HFFc6 (cell line): ENCODE results near the gene CDH9. TPM values are rescaled to one million over a fixed set of nuclear protein-coding genes. Genes with fewer than 3 reads are reported as not detected.

Source experiments
- DNase-seq: peaks from one replicate; pipeline ENCODE4 v3.0.0-alpha.2; 2018
- H3K27ac Mint-ChIP-seq: 2 replicates; pipeline ENCODE4 v1.8.0; 2020; ENCODE audit warnings: mild to moderate bottlenecking, mixed read lengths
- H3K27me3 Mint-ChIP-seq: 2 replicates; pipeline ENCODE4 v1.8.0; 2021; ENCODE audit warnings: mild to moderate bottlenecking, moderate library complexity, mixed read lengths; ENCODE audit not compliant: insufficient read depth
- H3K36me3 Mint-ChIP-seq: 2 replicates; pipeline ENCODE4 v1.8.0; 2021; ENCODE audit warnings: low read depth, mixed read lengths
- H3K4me1 Mint-ChIP-seq: 2 replicates; pipeline ENCODE4 v1.8.0; 2020; ENCODE audit warnings: low read depth, mixed read lengths
- H3K4me3 Mint-ChIP-seq: 2 replicates; pipeline ENCODE4 v1.8.0; 2020; ENCODE audit warnings: mild to moderate bottlenecking, moderate library complexity, mixed read lengths
- H3K9me3 Mint-ChIP-seq: 2 replicates; pipeline ENCODE4 v1.8.0; 2020; ENCODE audit warnings: mild to moderate bottlenecking, mixed read lengths
- long read RNA-seq: library from polyadenylated mRNA; unstranded; transcript quantifications from one replicate; pipeline ENCODE4 v2.0.0, GENCODE V29; 2019
- total RNA-seq, 6 experiments: library from RNA; stranded (reverse); fragmentation: NEBNext Ultra II Directional; extraction: Animal tissue kit (Norgen Biotek cat#: 25700); gene quantifications; 2 replicates in 1 of 6; 3 replicates in 5 of 6; pipeline ENCODE4 v1.2.3, GENCODE V29; 2021
- TF ChIP-seq, protein P1 (sequence below): fragments of 200-600 bp; sonication (generic); IDR thresholded peaks from 2 replicates; pipeline ENCODE4 v1.5.0; 2021; ENCODE audit warnings: antibody characterized with exemption, mild to moderate bottlenecking

Gene CDH9, protein sequence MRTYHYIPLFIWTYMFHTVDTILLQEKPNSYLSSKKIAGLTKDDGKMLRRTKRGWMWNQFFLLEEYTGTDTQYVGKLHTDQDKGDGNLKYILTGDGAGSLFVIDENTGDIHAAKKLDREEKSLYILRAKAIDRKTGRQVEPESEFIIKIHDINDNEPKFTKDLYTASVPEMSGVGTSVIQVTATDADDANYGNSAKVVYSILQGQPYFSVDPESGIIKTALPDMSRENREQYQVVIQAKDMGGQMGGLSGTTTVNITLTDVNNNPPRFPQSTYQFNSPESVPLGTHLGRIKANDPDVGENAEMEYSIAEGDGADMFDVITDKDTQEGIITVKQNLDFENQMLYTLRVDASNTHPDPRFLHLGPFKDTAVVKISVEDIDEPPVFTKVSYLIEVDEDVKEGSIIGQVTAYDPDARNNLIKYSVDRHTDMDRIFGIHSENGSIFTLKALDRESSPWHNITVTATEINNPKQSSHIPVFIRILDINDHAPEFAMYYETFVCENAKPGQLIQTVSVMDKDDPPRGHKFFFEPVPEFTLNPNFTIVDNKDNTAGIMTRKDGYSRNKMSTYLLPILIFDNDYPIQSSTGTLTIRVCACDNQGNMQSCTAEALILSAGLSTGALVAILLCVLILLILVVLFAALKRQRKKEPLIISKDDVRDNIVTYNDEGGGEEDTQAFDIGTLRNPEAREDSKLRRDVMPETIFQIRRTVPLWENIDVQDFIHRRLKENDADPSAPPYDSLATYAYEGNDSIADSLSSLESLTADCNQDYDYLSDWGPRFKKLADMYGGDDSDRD
- total RNA-seq = not detected
- long read RNA-seq = 0 reads

DNA sequence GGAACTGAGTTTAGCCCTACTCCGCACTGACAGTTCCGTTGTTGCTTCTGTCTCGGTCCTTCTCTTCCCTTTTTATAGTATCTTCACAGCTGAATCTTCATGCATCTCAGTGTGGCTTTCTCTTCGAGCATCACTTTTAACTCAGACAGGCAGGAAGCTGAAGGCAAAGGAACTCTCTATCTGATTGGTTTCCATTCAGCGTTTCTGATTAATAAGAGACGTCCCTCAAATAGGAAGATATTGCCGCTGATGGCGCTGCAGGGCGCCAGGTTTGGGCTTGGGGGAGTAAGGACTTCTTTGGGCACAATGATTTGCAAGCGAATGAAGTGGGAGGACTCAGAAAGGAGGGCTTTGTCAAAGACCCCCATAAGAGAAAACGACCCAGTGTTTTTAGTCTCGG lies at the start of gene CDH9:
Gene CDH9 (minus strand): TSS at position 111 of the 400 bp plus-strand sequence. CDS start 50,253 bp downstream, outside the sequence.
- Mint-ChIP-seq H3K4me1 (no peaks in the 10 kb centered on the region), H3K27ac (no peak within 1 kb of the TSS), H3K4me3 (peak within 1 kb of the TSS; percentile 46; the same call in 1 of the 2 replicates), H3K36me3 (no peaks in the 10 kb centered on the region), H3K9me3 (no peaks in the 10 kb centered on the region), H3K27me3 (no peaks in the 10 kb centered on the region; the same call in 1 of the 2 replicates)
- TF ChIP-seq, protein P1, sequence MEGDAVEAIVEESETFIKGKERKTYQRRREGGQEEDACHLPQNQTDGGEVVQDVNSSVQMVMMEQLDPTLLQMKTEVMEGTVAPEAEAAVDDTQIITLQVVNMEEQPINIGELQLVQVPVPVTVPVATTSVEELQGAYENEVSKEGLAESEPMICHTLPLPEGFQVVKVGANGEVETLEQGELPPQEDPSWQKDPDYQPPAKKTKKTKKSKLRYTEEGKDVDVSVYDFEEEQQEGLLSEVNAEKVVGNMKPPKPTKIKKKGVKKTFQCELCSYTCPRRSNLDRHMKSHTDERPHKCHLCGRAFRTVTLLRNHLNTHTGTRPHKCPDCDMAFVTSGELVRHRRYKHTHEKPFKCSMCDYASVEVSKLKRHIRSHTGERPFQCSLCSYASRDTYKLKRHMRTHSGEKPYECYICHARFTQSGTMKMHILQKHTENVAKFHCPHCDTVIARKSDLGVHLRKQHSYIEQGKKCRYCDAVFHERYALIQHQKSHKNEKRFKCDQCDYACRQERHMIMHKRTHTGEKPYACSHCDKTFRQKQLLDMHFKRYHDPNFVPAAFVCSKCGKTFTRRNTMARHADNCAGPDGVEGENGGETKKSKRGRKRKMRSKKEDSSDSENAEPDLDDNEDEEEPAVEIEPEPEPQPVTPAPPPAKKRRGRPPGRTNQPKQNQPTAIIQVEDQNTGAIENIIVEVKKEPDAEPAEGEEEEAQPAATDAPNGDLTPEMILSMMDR = no peak
- no peak for DNase-seq

DNA sequence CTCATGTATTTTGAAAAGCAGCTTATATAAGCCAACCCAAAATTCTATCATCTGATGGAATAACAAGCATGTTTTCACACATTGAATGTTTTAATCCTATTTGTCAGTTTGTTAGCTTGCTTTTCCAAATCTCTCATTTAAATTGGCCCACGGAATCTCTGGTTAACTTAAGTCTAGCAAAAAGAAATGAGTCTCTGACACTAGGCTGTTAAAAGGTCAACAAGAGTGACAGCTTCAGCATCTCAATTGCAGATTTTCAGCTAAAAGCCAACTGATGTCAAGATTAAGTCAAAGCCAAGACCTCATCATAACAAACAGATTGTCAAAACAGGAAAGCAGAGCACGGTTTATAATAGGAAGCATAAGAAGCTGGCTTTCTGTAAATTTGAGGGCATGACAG lies 49.4 kb upstream of the CDH9 start:
- no peak for DNase-seq
- Mint-ChIP-seq H3K36me3 (no peaks in the 10 kb centered on the region), H3K27me3 (no peaks in the 10 kb centered on the region), H3K4me1 (peaks cover 19% of the 10 kb centered on the region), H3K4me3 (no peak overlapping the region), H3K9me3 (no peaks in the 10 kb centered on the region), H3K27ac (no peak overlapping the region)
- TF ChIP-seq, protein P1 = no peak

DNA sequence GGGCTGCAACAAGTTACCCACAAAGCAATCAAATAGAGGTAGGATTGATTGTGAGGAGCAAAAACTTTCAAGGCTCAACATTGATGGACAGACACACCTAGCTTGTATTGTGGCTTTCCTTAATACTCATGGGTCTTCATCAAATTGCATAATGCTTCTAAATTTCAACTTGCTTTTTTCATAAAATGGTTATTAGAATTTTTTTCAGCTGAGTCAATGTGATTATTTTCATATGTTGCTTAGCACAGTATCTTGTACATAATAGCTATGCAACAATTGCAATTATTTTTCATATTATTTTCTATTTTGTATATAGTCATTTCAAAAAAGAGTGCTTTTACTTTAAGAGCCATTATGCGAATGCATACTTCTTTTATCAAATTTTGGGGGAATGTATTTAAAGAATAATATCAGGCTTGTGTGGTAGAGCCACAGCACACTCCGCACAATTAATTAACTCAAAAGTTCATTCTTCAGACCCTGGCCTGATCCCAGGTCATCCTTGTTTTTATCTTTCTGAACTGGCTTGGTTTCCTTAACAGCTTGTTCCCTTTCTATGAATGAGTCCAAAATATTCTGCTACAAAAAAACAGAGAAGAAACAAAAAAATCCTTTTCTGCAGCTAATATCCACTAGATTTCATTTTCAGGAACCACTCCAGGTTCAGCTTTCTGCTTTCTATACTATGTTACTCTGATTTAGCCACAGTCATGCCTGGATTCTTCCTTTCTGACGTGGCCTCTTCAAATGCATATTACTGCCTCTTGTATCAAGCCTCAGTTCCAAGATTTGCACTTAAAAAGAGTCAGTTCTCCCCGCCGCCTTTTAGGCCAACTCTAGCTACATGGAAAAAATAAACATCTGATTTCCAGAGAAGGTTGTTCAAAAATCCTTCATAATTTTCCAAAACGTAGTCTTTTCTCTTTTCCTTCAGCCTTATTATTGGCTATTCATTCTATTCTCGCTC lies 45.3 kb upstream of the CDH9 start:
- TF ChIP-seq, protein P1 = no peak
- Mint-ChIP-seq H3K9me3 (no peaks in the 10 kb centered on the region), H3K27ac (no peak overlapping the region), H3K4me3 (no peak overlapping the region), H3K36me3 (no peaks in the 10 kb centered on the region), H3K4me1 (peaks cover 19% of the 10 kb centered on the region), H3K27me3 (no peaks in the 10 kb centered on the region; the same call in 1 of the 2 replicates)
- DNase-seq = no peak

DNA sequence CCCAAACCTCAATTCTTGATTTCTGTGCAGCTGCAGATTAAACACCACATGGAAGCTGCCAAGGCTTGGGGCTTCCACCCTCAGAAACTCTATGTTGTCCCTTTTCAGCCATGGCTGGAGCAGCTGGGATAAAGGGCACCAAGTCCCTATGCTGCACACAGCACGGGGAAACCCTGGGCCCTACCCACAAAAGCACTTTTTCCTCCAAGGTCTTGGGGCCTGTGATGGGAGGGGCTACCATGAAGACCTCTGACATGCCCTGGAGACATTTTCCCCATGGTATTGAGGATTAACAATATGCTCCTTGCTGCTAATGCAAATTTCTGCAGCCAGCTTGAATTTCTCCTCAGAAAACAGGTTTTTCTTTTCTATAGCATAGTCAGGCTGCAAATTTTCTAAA lies 41.8 kb upstream of the CDH9 start:
- Mint-ChIP-seq H3K4me3 (no peak overlapping the region), H3K27ac (no peak overlapping the region), H3K4me1 (peaks cover 9% of the 10 kb centered on the region), H3K27me3 (no peaks in the 10 kb centered on the region; the same call in 1 of the 2 replicates), H3K9me3 (no peaks in the 10 kb centered on the region), H3K36me3 (no peaks in the 10 kb centered on the region)
- DNase-seq = no peak
- TF ChIP-seq, protein P1 = no peak

DNA sequence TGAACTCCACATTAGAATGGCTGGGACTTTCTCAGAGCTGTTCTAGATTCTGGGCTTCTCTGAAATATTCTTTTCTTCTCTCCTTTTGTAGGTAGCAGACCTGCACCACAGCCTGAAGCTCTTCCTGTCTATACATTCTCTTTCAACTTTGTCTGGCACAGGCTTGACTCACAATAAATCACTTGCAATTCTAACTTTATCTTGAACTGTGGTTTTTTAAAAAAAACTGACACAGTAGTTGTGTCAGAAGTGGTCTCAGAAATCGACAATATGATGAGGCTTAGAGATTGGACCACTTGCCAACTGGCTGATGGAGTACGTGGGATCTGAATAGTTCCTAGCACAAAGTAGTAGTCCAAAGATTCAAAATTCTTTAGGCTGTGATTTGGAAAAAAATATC lies 24.1 kb upstream of the CDH9 start:
- no peaks in the 10 kb centered on the region for H3K9me3 Mint-ChIP-seq
- H3K27me3 Mint-ChIP-seq = peaks cover 5% of the 10 kb centered on the region
- DNase-seq = no peak
- TF ChIP-seq, protein P1 = no peak
- no peaks in the 10 kb centered on the region for H3K4me1 Mint-ChIP-seq
- no peaks in the 10 kb centered on the region for H3K36me3 Mint-ChIP-seq
- no peak overlapping the region for H3K27ac Mint-ChIP-seq
- no peak overlapping the region for H3K4me3 Mint-ChIP-seq
